K562 (cell line): ENCODE measurements around the gene HRCT1. TPM values are rescaled to one million over a fixed set of nuclear protein-coding genes. Genes with fewer than 3 reads are reported as not detected.

ENCODE experiments used
- ATAC-seq: fragments of 200-7000 bp; cut with Tn5 transposase; 3 replicates; pipeline ENCODE4 v1.9.1; 2020; ENCODE audit warnings: moderate library complexity
- BruUV-seq: library from RNA; stranded (reverse); fragments of 400-500 nt; replicated peaks from 2 replicates; lab custom pipeline; 2021; lab: Mats Ljungman, UMichigan
- CTCF ChIA-PET: fragments of 300-600 bp; formaldehyde crosslinking; extraction: SDS; loops from one replicate; lab custom pipeline; 2021; ENCODE audit warnings: low intra/inter-chr PET ratio; lab: Yijun Ruan, JAX
- POLR2A ChIA-PET: fragments of 300-600, 350-650 bp; sonication (Branson Sonifier 250); formaldehyde crosslinking; extraction: SDS; loops from one replicate; lab custom pipeline; 2021; ENCODE audit warnings: antibody characterized with exemption, inconsistent platforms; lab: Yijun Ruan, JAX
- DNase-seq, 4 experiments: peaks; one replicate each; pipeline versions ENCODE4 v3.0.0 to v3.0.0-alpha.2; 2011 to 2018; ENCODE audit warnings: low spot score in 3 of 4, mixed read lengths in 3 of 4; ENCODE audit errors: extremely low read depth in 1 of 4
- FAIRE-seq: peaks from 2 replicates; lab custom pipeline; 2011; peaks lifted over from hg19 to GRCh38; lab: Jason Lieb, UNC
- H2AFZ ChIP-seq: 2 replicates; pipeline ENCODE4 v1.6.0; 2011; ENCODE audit warnings: low read depth, low read length, control low read depth, inconsistent platforms
- H3K27ac ChIP-seq: fragments of 200-600 bp; 3 replicates; pipeline ENCODE4 v1.8.0; 2011; ENCODE audit warnings: low read depth, mild to moderate bottlenecking, control low read depth, inconsistent platforms, low read length, moderate library complexity, mixed read lengths; ENCODE audit errors: extremely low read depth
- H3K27me3 ChIP-seq, 2 experiments: fragments of 300-600 bp in 1 of 2; 2 replicates in 1 of 2; 3 replicates in 1 of 2; pipeline versions ENCODE4 v1.6.0 to v1.8.0; 2011; ENCODE audit warnings: inconsistent platforms in 2 of 2, low read length in 2 of 2, mild to moderate bottlenecking in 1 of 2, mixed read lengths in 1 of 2, moderate library complexity in 1 of 2; ENCODE audit not compliant: control insufficient read depth in 2 of 2, insufficient read depth in 2 of 2
- H3K36me3 ChIP-seq: fragments of 300-600 bp; 3 replicates; pipeline ENCODE4 v1.8.0; 2011; ENCODE audit warnings: mild to moderate bottlenecking, low read length, inconsistent platforms; ENCODE audit not compliant: control insufficient read depth, insufficient read depth
- H3K4me1 ChIP-seq, 2 experiments: fragments of 200-600 bp in 1 of 2; replicated peaks in 1 of 2; 2 replicates in 1 of 2; 3 replicates in 1 of 2; pipeline versions ENCODE4 v1.5.1 to v1.8.0; 2011; ENCODE audit warnings: inconsistent platforms in 2 of 2, low read length in 2 of 2, mild to moderate bottlenecking in 1 of 2, mixed read lengths in 1 of 2, moderate library complexity in 1 of 2; ENCODE audit not compliant: control insufficient read depth in 2 of 2, insufficient read depth in 2 of 2
- H3K4me2 ChIP-seq: 2 replicates; pipeline ENCODE4 v1.6.1; 2011; ENCODE audit warnings: low read length, control low read depth, inconsistent platforms, mixed read lengths; ENCODE audit not compliant: insufficient read depth
- H3K4me3 ChIP-seq: fragments of 200-600 bp; sonication (generic), shearing (Covaris generic); 2 replicates; pipeline ENCODE4 v1.5.1; 2016; ENCODE audit warnings: control low read depth, inconsistent platforms
- H3K79me2 ChIP-seq: fragments of 200-600 bp; 3 replicates; pipeline ENCODE4 v1.8.0; 2011; ENCODE audit warnings: low read length, inconsistent platforms; ENCODE audit not compliant: control insufficient read depth, insufficient read depth
- H3K9ac ChIP-seq, 2 experiments: 2 replicates each; pipeline versions ENCODE4 v1.6.0 to v1.6.1; 2011; ENCODE audit warnings: low read depth in 2 of 2, low read length in 2 of 2, control low read depth in 1 of 2, inconsistent platforms in 1 of 2, mild to moderate bottlenecking in 1 of 2, mixed read lengths in 1 of 2; ENCODE audit not compliant: insufficient read depth in 1 of 2
- H3K9me1 ChIP-seq: one replicate; pipeline ENCODE4 v1.6.0; 2011; ENCODE audit warnings: inconsistent platforms, mild to moderate bottlenecking, low read length, moderate library complexity; ENCODE audit not compliant: control insufficient read depth, insufficient read depth
- H3K9me3 ChIP-seq: replicated peaks from 2 replicates; pipeline ENCODE4 v1.5.1; 2011; ENCODE audit warnings: low read depth, low read length, inconsistent platforms; ENCODE audit not compliant: control insufficient read depth, insufficient read depth
- H4K20me1 ChIP-seq: replicated peaks from 2 replicates; pipeline ENCODE4 v1.6.1; 2011; ENCODE audit warnings: low read length, inconsistent platforms, mixed read lengths; ENCODE audit not compliant: control insufficient read depth, insufficient read depth
- CSDE1 ChIP-seq, 2 experiments: fragments of 450-650 bp; IDR thresholded peaks; 2 replicates each; pipeline ENCODE4 v1.6.1; 2016; ENCODE audit warnings: mild to moderate bottlenecking in 1 of 2
- EHMT2 ChIP-seq: fragments of 450-650 bp; IDR thresholded peaks from 2 replicates; pipeline ENCODE4 v1.6.1; 2018; ENCODE audit warnings: antibody characterized with exemption
- HDAC2 ChIP-seq: fragments of 450-650 bp; IDR thresholded peaks from 2 replicates; pipeline ENCODE4 v1.6.1; 2016; ENCODE audit warnings: mild to moderate bottlenecking
- NR2F6 ChIP-seq: fragments of 450-650 bp; formaldehyde crosslinking; IDR thresholded peaks from 2 replicates; pipeline ENCODE4 v1.4.0; 2020; ENCODE audit warnings: mild to moderate bottlenecking
- POLR2B ChIP-seq: fragments of 450-650 bp; IDR thresholded peaks from 2 replicates; pipeline ENCODE4 v1.6.1; 2018; ENCODE audit warnings: low read depth; ENCODE audit not compliant: partially characterized antibody
- RFX5 ChIP-seq: IDR thresholded peaks from 2 replicates; pipeline ENCODE4 v1.6.1; 2011; ENCODE audit warnings: low read depth, mild to moderate bottlenecking, improper control_type of control experiment, low read length
- SIX5 ChIP-seq, 2 experiments: IDR thresholded peaks; 2 replicates each; pipeline ENCODE4 v1.6.1; 2011; ENCODE audit warnings: low read length in 2 of 2, borderline replicate concordance in 1 of 2, low read depth in 1 of 2, mild to moderate bottlenecking in 1 of 2, moderate library complexity in 1 of 2; ENCODE audit not compliant: insufficient read depth in 1 of 2
- SUPT5H ChIP-seq: fragments of 450-650 bp; IDR thresholded peaks from 2 replicates; pipeline ENCODE4 v1.6.1; 2016
- XRCC5 ChIP-seq: fragments of 200-400 bp; formaldehyde crosslinking; IDR thresholded peaks from 2 replicates; pipeline ENCODE4 v1.6.1; 2017; ENCODE audit warnings: low read depth, mild to moderate bottlenecking, low read length
- ZBED1 ChIP-seq: IDR thresholded peaks from 2 replicates; pipeline ENCODE4 v1.6.1; 2014
- ZC3H8 ChIP-seq: fragments of 450-650 bp; IDR thresholded peaks from 2 replicates; pipeline ENCODE4 v1.6.1; 2017
- WGBS: fragments of 100-300 bp; shearing (Covaris generic); methylation state at CpG from one replicate; pipeline ENCODE4 v1.1.6; 2016; ENCODE audit warnings: low coverage, mixed read lengths; ENCODE audit not compliant: insufficient coverage; ENCODE audit errors: missing lambda C conversion rate; 5-methylcytosine and 5-hydroxymethylcytosine counted together
- in situ Hi-C: fragments of 300-500 bp; cut with MboI; formaldehyde crosslinking; loops from 4 replicates; pipeline ENCODE4 v1.15.0; 2018; ENCODE audit warnings: inconsistent platforms, mixed read lengths
- intact Hi-C: fragments of 100-400 bp; cut with micrococcal nuclease; formaldehyde crosslinking; loops from 2 replicates; pipeline ENCODE4 v1.14.2; 2022
- polyA plus RNA-seq, 8 experiments: library from polyadenylated mRNA; depleted of rRNA in 4 of 8; stranded (reverse) in 5 of 8; unstranded in 3 of 8; fragments of >200 nt; fragmentation: Nextera tagmentation in 2 of 8; fragmentation: Illumina TruSeq in 1 of 8; extraction: Ambion mirVana in 2 of 8; extraction: Trizol in 1 of 8; gene quantifications; 2 replicates each; pipeline versions ENCODE4 v1.2.1 to v1.2.3, GENCODE V29; 2011 to 2014; ENCODE audit warnings: inconsistent platforms in 1 of 8, missing spikeins in 1 of 8
- total RNA-seq, 7 experiments: library from RNA; depleted of rRNA in 6 of 7; stranded (reverse); fragments of >200 nt in 6 of 7; fragmentation: Illumina TruSeq in 2 of 7; extraction: Trizol in 2 of 7; gene quantifications; 2 replicates each; pipeline versions ENCODE4 v1.2.1 to v1.2.3, GENCODE V29; 2011 to 2021; ENCODE audit warnings: low replicate concordance in 1 of 7
- TF ChIP-seq, protein P1 (sequence below): sonication (generic); formaldehyde crosslinking; IDR thresholded peaks from 2 replicates; pipeline ENCODE4 v1.9.0; 2022; ENCODE audit warnings: mild to moderate bottlenecking, missing genetic modification reagents
- TF ChIP-seq, protein P2 (sequence below), 2 experiments: fragments of 450-650 bp in 1 of 2; sonication (generic) in 1 of 2; formaldehyde crosslinking in 1 of 2; IDR thresholded peaks in 1 of 2; conservative IDR thresholded peaks in 1 of 2; 2 replicates each; pipeline versions ENCODE4 v1.6.1 to v1.8.1; 2016 to 2023; ENCODE audit warnings: mild to moderate bottlenecking in 2 of 2, moderate library complexity in 2 of 2, inconsistent platforms in 1 of 2, missing genetic modification reagents in 1 of 2
- TF ChIP-seq, protein P3 (sequence below): fragments of 450-650 bp; formaldehyde crosslinking; IDR thresholded peaks from 2 replicates; pipeline ENCODE4 v1.4.0; 2022; ENCODE audit warnings: missing genetic modification characterization

The HRCT1 gene
- total and polyA plus RNA-seq, 9 of the 15 experiments (the other 6 are each of a cell fraction or from before 2014, with no cell fraction given) = 0.40 TPM; not detected in 8

DNA sequence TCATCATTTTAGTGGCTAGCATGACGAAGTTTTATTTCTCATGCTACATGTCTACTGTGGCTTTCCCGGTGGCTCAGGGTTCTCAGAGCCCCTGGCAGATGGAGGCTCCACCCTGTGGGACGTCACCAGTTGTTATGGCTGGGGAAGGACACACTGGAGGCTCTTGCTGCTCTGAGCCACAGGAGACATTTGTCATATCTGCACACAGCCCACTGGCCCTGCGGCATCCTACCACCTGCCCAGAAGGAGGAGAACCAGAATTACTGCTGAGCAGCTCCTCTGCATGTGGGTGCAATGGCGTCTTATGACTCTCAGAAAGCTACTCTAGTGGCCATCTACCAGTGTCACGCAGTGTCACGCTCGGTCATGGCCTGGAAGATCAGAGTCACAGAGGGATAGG lies 42.4 kb upstream of the HRCT1 start:
- H3K4me3 ChIP-seq = no peak overlapping the region
- 1% methylated on average over 7 of the region's 8 CpGs for WGBS
- FAIRE-seq (no peak), ATAC-seq (0 out of 3 replicates have a peak, but pooled peaks have one; percentile 23), DNase-seq (no peak)
- POLR2A ChIA-PET = no interaction called here
- CTCF ChIA-PET = no interaction called here
- H3K79me2 ChIP-seq = no peaks in the 10 kb centered on the region
- no TSS peak for BruUV-seq
- H3K36me3 ChIP-seq = no peaks in the 10 kb centered on the region
- in situ Hi-C loops (no loop called here), intact Hi-C loops (no loop called here)
- no peak for TF ChIP-seq SUPT5H
- TF ChIP-seq RFX5 = peak; percentile 59; the same call in 1 of the 2 replicates
- H3K9me1 ChIP-seq = no peaks in the 10 kb centered on the region
- H3K9me3 ChIP-seq = no peaks in the 10 kb centered on the region
- no peaks in the 10 kb centered on the region for H3K4me1 ChIP-seq
- no peaks in the 10 kb centered on the region for H4K20me1 ChIP-seq
- no peak overlapping the region for H2AFZ ChIP-seq
- H3K9ac ChIP-seq = no peak overlapping the region
- peaks cover 8 to 58% of the 10 kb centered on the region in 2 experiments; a peak in 4 of 5 replicates for H3K27me3 ChIP-seq
- no peak overlapping the region for H3K4me2 ChIP-seq
- H3K27ac ChIP-seq = no peak overlapping the region

- no peak for DNase-seq
- intact Hi-C loops (no loop called here), in situ Hi-C loops (no loop called here)
- no TSS peak for BruUV-seq
- FAIRE-seq = no peak
- Histone ChIP-seq H3K36me3 (no peaks in the 10 kb centered on the region), H3K9me3 (no peaks in the 10 kb centered on the region), H3K4me1 (peaks cover 0 to 3% of the 10 kb centered on the region in 2 experiments; a peak in 2 of 5 replicates), H3K9me1 (no peaks in the 10 kb centered on the region), H3K27me3 (peaks cover 6 to 51% of the 10 kb centered on the region in 2 experiments; a peak in 4 of 5 replicates), H3K9ac (no peak overlapping the region), H3K4me3 (no peak overlapping the region), H3K4me2 (no peak overlapping the region), H2AFZ (no peak overlapping the region), H3K27ac (no peak overlapping the region), H4K20me1 (no peaks in the 10 kb centered on the region), H3K79me2 (no peaks in the 10 kb centered on the region)
- no peak for ATAC-seq
- ChIA-PET CTCF (no interaction called here), POLR2A (interaction anchor here (0.6 to 1.4 kb wide), 3 partner anchors 13 to 210 kb away, joined by 3 to 4 read pairs (median 3); no protein-coding TSS in a partner anchor)
- 10% methylated on average over 8 of the region's 8 CpGs for WGBS
- TF ChIP-seq POLR2B (no peak), ZBED1 (no peak), ZC3H8 (no peak), HDAC2 (no peak), SIX5 (IDR thresholded peaks at IDR 0.05; ENCODE audit: borderline replicate concordance in 1 of 2, insufficient read depth in 1 of 2, low read depth in 1 of 2, low read length in 2 of 2) (no peak), NR2F6 (CRISPR knock-in tag) (no peak), EHMT2 (no peak), CSDE1 (IDR thresholded peaks at IDR 0.05) (no peak), XRCC5 (no peak)
- TF ChIP-seq, protein P1, sequence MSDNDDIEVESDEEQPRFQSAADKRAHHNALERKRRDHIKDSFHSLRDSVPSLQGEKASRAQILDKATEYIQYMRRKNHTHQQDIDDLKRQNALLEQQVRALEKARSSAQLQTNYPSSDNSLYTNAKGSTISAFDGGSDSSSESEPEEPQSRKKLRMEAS (CRISPR knock-in tag) = no peak
- TF ChIP-seq, protein P2, sequence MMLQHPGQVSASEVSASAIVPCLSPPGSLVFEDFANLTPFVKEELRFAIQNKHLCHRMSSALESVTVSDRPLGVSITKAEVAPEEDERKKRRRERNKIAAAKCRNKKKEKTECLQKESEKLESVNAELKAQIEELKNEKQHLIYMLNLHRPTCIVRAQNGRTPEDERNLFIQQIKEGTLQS (IDR thresholded peaks at IDR 0.05) = no peak
- TF ChIP-seq, protein P2 (CRISPR knock-in tag; conservative IDR thresholded peaks at IDR 0.05) = no peak
- TF ChIP-seq, protein P3, sequence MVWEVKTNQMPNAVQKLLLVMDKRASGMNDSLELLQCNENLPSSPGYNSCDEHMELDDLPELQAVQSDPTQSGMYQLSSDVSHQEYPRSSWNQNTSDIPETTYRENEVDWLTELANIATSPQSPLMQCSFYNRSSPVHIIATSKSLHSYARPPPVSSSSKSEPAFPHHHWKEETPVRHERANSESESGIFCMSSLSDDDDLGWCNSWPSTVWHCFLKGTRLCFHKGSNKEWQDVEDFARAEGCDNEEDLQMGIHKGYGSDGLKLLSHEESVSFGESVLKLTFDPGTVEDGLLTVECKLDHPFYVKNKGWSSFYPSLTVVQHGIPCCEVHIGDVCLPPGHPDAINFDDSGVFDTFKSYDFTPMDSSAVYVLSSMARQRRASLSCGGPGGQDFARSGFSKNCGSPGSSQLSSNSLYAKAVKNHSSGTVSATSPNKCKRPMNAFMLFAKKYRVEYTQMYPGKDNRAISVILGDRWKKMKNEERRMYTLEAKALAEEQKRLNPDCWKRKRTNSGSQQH (CRISPR knock-in tag) = no peak
Measured at GRCh38 chr9:35864695-35865255, 41.2 kb upstream of the HRCT1 start.
